HG02571 (cell line): Measurements from ENCODE around the gene CCDC171.

Source experiments
- ATAC-seq: cut with Tn5 transposase; IDR thresholded peaks from one replicate; pipeline ENCODE4 v1.9.1; 2021; ENCODE audit warnings: mild to moderate bottlenecking, moderate library complexity; ENCODE audit not compliant: unreplicated experiment

Gene CCDC171

GRCh38 chr9:15975101-15975778 is 422.4 kb downstream of the CCDC171 start:
- no peak for ATAC-seq

- no peak for ATAC-seq
Measured at GRCh38 chr9:15977438-15977837, 424.6 kb downstream of the CCDC171 start.

- ATAC-seq: no peak
Measured at GRCh38 chr9:15982182-15982581, 429.3 kb downstream of the CCDC171 start.

GRCh38 chr9:15999422-16000339 is 446.8 kb downstream of the CCDC171 start:
- no peak for ATAC-seq

- ATAC-seq: no peak
Measured at GRCh38 chr9:16000811-16001210, 448.0 kb downstream of the CCDC171 start.

- ATAC-seq: no peak
Measured at GRCh38 chr9:16001856-16002255, 449.0 kb downstream of the CCDC171 start.

- ATAC-seq: no peak
Measured at GRCh38 chr9:16002816-16003215, 450.0 kb downstream of the CCDC171 start.

- ATAC-seq: no peak
Measured at GRCh38 chr9:16003785-16004184, 450.9 kb downstream of the CCDC171 start.

- no peak for ATAC-seq
Measured at GRCh38 chr9:16004613-16005012, 451.8 kb downstream of the CCDC171 start.

GRCh38 chr9:16010221-16010620 is 457.4 kb downstream of the CCDC171 start:
- no peak for ATAC-seq

GRCh38 chr9:16012621-16013020 is 459.8 kb downstream of the CCDC171 start:
- no peak for ATAC-seq

- no peak for ATAC-seq
Measured at GRCh38 chr9:16013366-16013765, 460.5 kb downstream of the CCDC171 start.

- ATAC-seq: no peak
Measured at GRCh38 chr9:16013826-16014225, 461.0 kb downstream of the CCDC171 start.

GRCh38 chr9:16022228-16022627 is 469.4 kb downstream of the CCDC171 start:
- no peak for ATAC-seq

GRCh38 chr9:16023446-16023845 is 470.6 kb downstream of the CCDC171 start:
- no peak for ATAC-seq
